H9 (cell line): Measurements from ENCODE around the gene MAST2. TPM values are rescaled to one million over a fixed set of nuclear protein-coding genes. Genes with fewer than 3 reads are reported as not detected.

ENCODE experiments used
- DNase-seq: peaks from one replicate; pipeline ENCODE4 v3.0.0-alpha.2; 2017
- H2AFZ ChIP-seq: one replicate; pipeline ENCODE4 v1.6.1; 2013; ENCODE audit warnings: mild to moderate bottlenecking, low read length, control low read depth, moderate library complexity
- H2AK5ac ChIP-seq: 2 replicates; pipeline ENCODE4 v1.6.1; 2013; ENCODE audit warnings: low read length, control low read depth, mixed read lengths; ENCODE audit not compliant: insufficient read length
- H2BK120ac ChIP-seq: one replicate; pipeline ENCODE4 v1.6.1; 2013; ENCODE audit warnings: low read depth, mild to moderate bottlenecking, low read length, control low read depth, inconsistent platforms; ENCODE audit not compliant: poor library complexity, severe bottlenecking
- H2BK12ac ChIP-seq: 2 replicates; pipeline ENCODE4 v1.6.1; 2013; ENCODE audit warnings: low read length, control low read depth, mixed read lengths, low read depth; ENCODE audit not compliant: insufficient read length
- H2BK15ac ChIP-seq: 2 replicates; pipeline ENCODE4 v1.6.1; 2013; ENCODE audit warnings: low read depth, low read length, control low read depth
- H2BK20ac ChIP-seq: one replicate; pipeline ENCODE4 v1.6.1; 2013; ENCODE audit warnings: low read depth, mild to moderate bottlenecking, low read length, control low read depth, inconsistent platforms; ENCODE audit not compliant: poor library complexity, severe bottlenecking
- H2BK5ac ChIP-seq: 2 replicates; pipeline ENCODE4 v1.6.1; 2013; ENCODE audit warnings: low read length, control low read depth, mixed read lengths; ENCODE audit not compliant: insufficient read length
- H3K14ac ChIP-seq: 2 replicates; pipeline ENCODE4 v1.6.1; 2013; ENCODE audit warnings: low read length, control low read depth; ENCODE audit not compliant: insufficient read depth
- H3K18ac ChIP-seq: 2 replicates; pipeline ENCODE4 v1.6.1; 2013; ENCODE audit warnings: low read depth, mild to moderate bottlenecking, mixed read lengths, low read length, control low read depth; ENCODE audit not compliant: insufficient read length
- H3K23ac ChIP-seq: 2 replicates; pipeline ENCODE4 v1.6.1; 2013; ENCODE audit warnings: low read length, control low read depth, mixed read lengths, low read depth; ENCODE audit not compliant: insufficient read length
- H3K23me2 ChIP-seq: 2 replicates; pipeline ENCODE4 v1.6.1; 2013; ENCODE audit warnings: low read depth, mild to moderate bottlenecking, mixed read lengths, low read length, control low read depth; ENCODE audit not compliant: insufficient read length, poor library complexity, severe bottlenecking
- H3K27ac ChIP-seq: 2 replicates; pipeline ENCODE4 v1.5.1; 2013; ENCODE audit warnings: low read length, control low read depth, mixed read lengths, low read depth; ENCODE audit not compliant: insufficient read length
- H3K27me3 ChIP-seq: 2 replicates; pipeline ENCODE4 v1.6.1; 2013; ENCODE audit warnings: low read length, control low read depth, inconsistent platforms; ENCODE audit not compliant: insufficient read depth
- H3K4ac ChIP-seq: 2 replicates; pipeline ENCODE4 v1.6.1; 2013; ENCODE audit warnings: low read depth, mild to moderate bottlenecking, control low read depth, inconsistent platforms, low read length, moderate library complexity
- H3K4me1 ChIP-seq: 2 replicates; pipeline ENCODE4 v1.6.1; 2013; ENCODE audit warnings: low read length, control low read depth, inconsistent platforms; ENCODE audit not compliant: insufficient read depth
- H3K4me2 ChIP-seq: 2 replicates; pipeline ENCODE4 v1.6.1; 2013; ENCODE audit warnings: low read length, control low read depth, mixed read lengths; ENCODE audit not compliant: insufficient read length, insufficient read depth
- H3K56ac ChIP-seq: 2 replicates; pipeline ENCODE4 v1.6.1; 2013; ENCODE audit warnings: low read depth, mild to moderate bottlenecking, mixed read lengths, low read length, control low read depth; ENCODE audit not compliant: insufficient read length
- H3K79me1 ChIP-seq: 2 replicates; pipeline ENCODE4 v1.6.1; 2013; ENCODE audit warnings: low read depth, mild to moderate bottlenecking, moderate library complexity, low read length, control low read depth, inconsistent platforms; ENCODE audit not compliant: insufficient read depth, poor library complexity, severe bottlenecking
- H3K79me2 ChIP-seq: 2 replicates; pipeline ENCODE4 v1.6.1; 2013; ENCODE audit warnings: low read length, control low read depth, inconsistent platforms; ENCODE audit not compliant: insufficient read depth
- H3K9ac ChIP-seq: 2 replicates; pipeline ENCODE4 v1.6.1; 2013; ENCODE audit warnings: low read length, control low read depth, mixed read lengths; ENCODE audit not compliant: insufficient read length; ENCODE audit errors: extremely low read depth
- H3K9me3 ChIP-seq: one replicate; pipeline ENCODE4 v1.6.1; 2013; ENCODE audit warnings: low read depth, low read length, inconsistent platforms; ENCODE audit not compliant: control insufficient read depth
- H3T11ph ChIP-seq: one replicate; pipeline ENCODE4 v1.6.1; 2013; ENCODE audit warnings: mild to moderate bottlenecking, low read length, control low read depth, inconsistent platforms
- H4K20me1 ChIP-seq: one replicate; pipeline ENCODE4 v1.6.1; 2013; ENCODE audit not compliant: control insufficient read depth, insufficient read length, insufficient read depth
- H4K5ac ChIP-seq: 2 replicates; pipeline ENCODE4 v1.6.1; 2013; ENCODE audit warnings: low read depth, mild to moderate bottlenecking, mixed read lengths, low read length, control low read depth; ENCODE audit not compliant: insufficient read length
- H4K8ac ChIP-seq: replicated peaks from 2 replicates; pipeline ENCODE4 v1.6.1; 2013; ENCODE audit warnings: low read length, control low read depth, mixed read lengths, low read depth; ENCODE audit not compliant: insufficient read length
- H4K91ac ChIP-seq: 2 replicates; pipeline ENCODE4 v1.6.1; 2013; ENCODE audit warnings: low read depth, mild to moderate bottlenecking, moderate library complexity, mixed read lengths, low read length, control low read depth; ENCODE audit not compliant: insufficient read length
- H3K27ac Mint-ChIP-seq, 3 experiments: 2 replicates in 2 of 3; 3 replicates in 1 of 3; pipeline ENCODE4 v1.8.0; 2020 to 2021; ENCODE audit warnings: mixed read lengths in 3 of 3, mild to moderate bottlenecking in 1 of 3, moderate library complexity in 1 of 3
- H3K27me3 Mint-ChIP-seq: 2 replicates; pipeline ENCODE4 v1.8.0; 2021; ENCODE audit warnings: low read depth, mild to moderate bottlenecking, moderate library complexity, mixed read lengths
- H3K36me3 Mint-ChIP-seq, 3 experiments: 2 replicates in 2 of 3; 3 replicates in 1 of 3; pipeline ENCODE4 v1.8.0; 2020 to 2021; ENCODE audit warnings: low read depth in 3 of 3, mixed read lengths in 3 of 3; ENCODE audit not compliant: insufficient read depth in 1 of 3
- H3K4me1 Mint-ChIP-seq, 2 experiments: 2 replicates each; pipeline ENCODE4 v1.8.0; 2020; ENCODE audit warnings: mixed read lengths in 2 of 2
- H3K4me3 Mint-ChIP-seq, 2 experiments: 2 replicates in 1 of 2; 3 replicates in 1 of 2; pipeline ENCODE4 v1.8.0; 2020 to 2021; ENCODE audit warnings: mild to moderate bottlenecking in 2 of 2, mixed read lengths in 2 of 2, moderate library complexity in 1 of 2
- H3K9me3 Mint-ChIP-seq, 2 experiments: 2 replicates in 1 of 2; 3 replicates in 1 of 2; pipeline ENCODE4 v1.8.0; 2020; ENCODE audit warnings: mild to moderate bottlenecking in 2 of 2, mixed read lengths in 2 of 2, moderate library complexity in 1 of 2
- CTCF ChIP-seq: fragments of 200-600 bp; sonication (generic); conservative IDR thresholded peaks from 3 replicates; pipeline ENCODE4 v1.8.0; 2021; ENCODE audit warnings: antibody characterized with exemption, mild to moderate bottlenecking
- WGBS: extraction: QIAGEN DNeasy Blood & Tissue Kit; methylation state at CpG from one replicate; pipeline ENCODE4 v1.1.7; 2013; ENCODE audit warnings: missing lambda C conversion rate, low lambda C conversion rate, mixed read lengths; ENCODE audit not compliant: insufficient read length; ENCODE audit errors: extremely low coverage; 5-methylcytosine and 5-hydroxymethylcytosine counted together
- total RNA-seq: library from RNA; stranded (reverse); gene quantifications from 2 replicates; pipeline ENCODE4 v1.2.1, GENCODE V29; 2021

The MAST2 gene
- total RNA-seq, 1 experiment from 2014 or later = 28.8 TPM

GRCh38 chr1:45995298-45995697 is 191.9 kb downstream of the MAST2 start:
- no peak overlapping the region for H3K4me2 ChIP-seq
- H3K27ac Mint-ChIP-seq = peak overlapping the region in 1 of 3 experiments; percentile 26; a peak in 2 of 7 replicates
- H4K5ac ChIP-seq = no peak overlapping the region

More at GRCh38 chr1:45995298-45995697, 191.9 kb downstream of the MAST2 start:
- no peak overlapping the region for H2AFZ ChIP-seq
- H3T11ph ChIP-seq = no peak overlapping the region
- no peak overlapping the region for H3K9ac ChIP-seq
- H3K27ac ChIP-seq = no peak overlapping the region
- Mint-ChIP-seq H3K4me1 (peaks cover 5 to 9% of the 10 kb centered on the region in 2 experiments), H3K4me3 (no peak overlapping the region), H3K9me3 (peaks cover 4 to 8% of the 10 kb centered on the region in 2 experiments; a peak in 3 of 5 replicates), H3K27me3 (no peaks in the 10 kb centered on the region), H3K36me3 (peaks cover 7 to 22% (median 17%) of the 10 kb centered on the region in 3 experiments)
- WGBS = no CpG with 5 or more reads among the region's 8 CpGs
- H4K91ac ChIP-seq = no peak overlapping the region
- no peak overlapping the region for H2BK12ac ChIP-seq
- DNase-seq = no peak
- no peaks in the 10 kb centered on the region for H3K79me1 ChIP-seq
- no peak overlapping the region for H4K8ac ChIP-seq
- H2BK5ac ChIP-seq = no peak overlapping the region
- no peak overlapping the region for H2BK120ac ChIP-seq
- H2BK15ac ChIP-seq = no peak overlapping the region
- H2AK5ac ChIP-seq = no peak overlapping the region
- H3K9me3 ChIP-seq = no peaks in the 10 kb centered on the region
- no peak overlapping the region for H3K56ac ChIP-seq
- no peaks in the 10 kb centered on the region for H3K23me2 ChIP-seq
- TF ChIP-seq CTCF = no peak
- no peaks in the 10 kb centered on the region for H3K27me3 ChIP-seq
- H3K18ac ChIP-seq = no peak overlapping the region
- H2BK20ac ChIP-seq = no peak overlapping the region
- no peaks in the 10 kb centered on the region for H3K4me1 ChIP-seq
- H3K4ac ChIP-seq = no peak overlapping the region
- H4K20me1 ChIP-seq = no peaks in the 10 kb centered on the region
- H3K79me2 ChIP-seq = no peaks in the 10 kb centered on the region; the same call in 1 of the 2 replicates
- H3K14ac ChIP-seq = no peak overlapping the region
- no peak overlapping the region for H3K23ac ChIP-seq
